DOHH2 (cell line): ENCODE measurements around the gene ZNF787.

Experiments used
- EZH2phosphoT487 ChIP-seq: fragments of 200-600 bp; sonication (generic); IDR thresholded peaks from 2 replicates; pipeline ENCODE4 v1.6.1; 2017; ENCODE audit warnings: borderline replicate concordance, mild to moderate bottlenecking, antibody characterized with exemption, low read length, moderate library complexity, mixed read lengths
- TF ChIP-seq, protein P1 (sequence below): fragments of 200-600 bp; sonication (generic); IDR thresholded peaks from one replicate; pipeline ENCODE4 v1.5.1; 2014; ENCODE audit warnings: antibody characterized with exemption, mild to moderate bottlenecking, low read depth, low read length; ENCODE audit not compliant: poor library complexity, severe bottlenecking

DNA sequence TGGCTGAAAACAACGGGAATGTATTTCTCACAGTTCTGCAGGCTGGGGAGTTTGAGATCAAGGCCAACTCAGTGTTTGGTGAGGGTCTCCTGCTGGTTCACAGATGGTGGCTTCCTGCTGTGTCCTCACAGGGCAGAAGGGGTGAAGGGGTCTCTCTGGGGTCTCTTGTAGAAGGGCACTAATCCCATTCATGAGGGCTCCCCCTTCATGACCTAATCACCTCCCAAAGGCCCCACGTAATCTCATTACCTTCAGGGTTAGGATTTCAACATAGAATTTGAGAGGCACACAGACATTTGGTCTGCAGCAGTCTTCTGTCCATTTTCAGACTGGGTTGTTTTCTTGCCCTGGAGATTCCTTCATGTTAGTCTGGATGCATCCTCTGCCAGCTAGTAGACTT, 31.5 kb upstream of the ZNF787 start:
- TF ChIP-seq, protein P1, sequence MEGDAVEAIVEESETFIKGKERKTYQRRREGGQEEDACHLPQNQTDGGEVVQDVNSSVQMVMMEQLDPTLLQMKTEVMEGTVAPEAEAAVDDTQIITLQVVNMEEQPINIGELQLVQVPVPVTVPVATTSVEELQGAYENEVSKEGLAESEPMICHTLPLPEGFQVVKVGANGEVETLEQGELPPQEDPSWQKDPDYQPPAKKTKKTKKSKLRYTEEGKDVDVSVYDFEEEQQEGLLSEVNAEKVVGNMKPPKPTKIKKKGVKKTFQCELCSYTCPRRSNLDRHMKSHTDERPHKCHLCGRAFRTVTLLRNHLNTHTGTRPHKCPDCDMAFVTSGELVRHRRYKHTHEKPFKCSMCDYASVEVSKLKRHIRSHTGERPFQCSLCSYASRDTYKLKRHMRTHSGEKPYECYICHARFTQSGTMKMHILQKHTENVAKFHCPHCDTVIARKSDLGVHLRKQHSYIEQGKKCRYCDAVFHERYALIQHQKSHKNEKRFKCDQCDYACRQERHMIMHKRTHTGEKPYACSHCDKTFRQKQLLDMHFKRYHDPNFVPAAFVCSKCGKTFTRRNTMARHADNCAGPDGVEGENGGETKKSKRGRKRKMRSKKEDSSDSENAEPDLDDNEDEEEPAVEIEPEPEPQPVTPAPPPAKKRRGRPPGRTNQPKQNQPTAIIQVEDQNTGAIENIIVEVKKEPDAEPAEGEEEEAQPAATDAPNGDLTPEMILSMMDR, result no peak
- no peak for TF ChIP-seq EZH2phosphoT487
